IMR-90 (cell line): ENCODE data around the gene VAMP7. TPM values are rescaled to one million over a fixed set of nuclear protein-coding genes. Genes with fewer than 3 reads are reported as not detected.

Experiments
- ATAC-seq: fragments of 200-7000 bp; cut with Tn5 transposase; 2 replicates; pipeline ENCODE4 v1.9.1; 2020; ENCODE audit warnings: low read depth, mild to moderate bottlenecking, moderate library complexity
- BruUV-seq: library from RNA; stranded (reverse); fragments of 400-500 nt; replicated peaks from 2 replicates; lab custom pipeline; 2021; lab: Mats Ljungman, UMichigan
- CTCF ChIA-PET: fragments of 300-600 bp; formaldehyde crosslinking; extraction: SDS; loops from one replicate; lab custom pipeline; 2021; ENCODE audit warnings: antibody characterized with exemption; lab: Yijun Ruan, JAX
- POLR2A ChIA-PET: fragments of 300-600 bp; sonication (Branson Sonifier 250); formaldehyde crosslinking; loops from one replicate; lab custom pipeline; 2022; ENCODE audit warnings: antibody characterized with exemption; ENCODE audit not compliant: unreplicated experiment; lab: Charles Lee
- DNase-seq: peaks from one replicate; pipeline ENCODE4 v3.0.0; 2013
- H2AFZ ChIP-seq: replicated peaks from 2 replicates; pipeline ENCODE3; 2013; ENCODE audit warnings: low read length, mild to moderate bottlenecking; ENCODE audit not compliant: poor library complexity
- H2AK5ac ChIP-seq: 2 replicates; pipeline ENCODE4 v1.6.1; 2013; ENCODE audit warnings: low read depth, low read length, inconsistent platforms
- H2AK9ac ChIP-seq: replicated peaks from 2 replicates; pipeline ENCODE3; 2013; ENCODE audit warnings: mild to moderate bottlenecking, low read depth, low read length, moderate library complexity; ENCODE audit not compliant: poor library complexity
- H2BK120ac ChIP-seq: 2 replicates; pipeline ENCODE4 v1.6.1; 2013; ENCODE audit warnings: low read depth, low read length, inconsistent platforms
- H2BK15ac ChIP-seq: 3 replicates; pipeline ENCODE4 v1.6.1; 2013; ENCODE audit warnings: low read depth, low read length, inconsistent platforms
- H2BK20ac ChIP-seq: 2 replicates; pipeline ENCODE4 v1.6.1; 2013; ENCODE audit warnings: low read depth, mild to moderate bottlenecking, inconsistent platforms, low read length, moderate library complexity
- H2BK5ac ChIP-seq: 2 replicates; pipeline ENCODE4 v1.6.1; 2013; ENCODE audit warnings: mild to moderate bottlenecking, low read depth, low read length, inconsistent platforms; ENCODE audit not compliant: poor library complexity, severe bottlenecking
- H3K14ac ChIP-seq: replicated peaks from 2 replicates; pipeline ENCODE4 v1.6.1; 2013; ENCODE audit warnings: low read depth, low read length, inconsistent platforms
- H3K18ac ChIP-seq: 2 replicates; pipeline ENCODE4 v1.6.1; 2013; ENCODE audit warnings: low read depth, low read length, control low read depth
- H3K23ac ChIP-seq: 2 replicates; pipeline ENCODE4 v1.6.1; 2013; ENCODE audit warnings: low read depth, low read length, inconsistent platforms
- H3K27ac ChIP-seq: 2 replicates; pipeline ENCODE4 v1.5.1; 2013; ENCODE audit warnings: mild to moderate bottlenecking, control low read depth, low read length; ENCODE audit not compliant: insufficient read depth
- H3K27me3 ChIP-seq: 2 replicates; pipeline ENCODE4 v1.6.1; 2013; ENCODE audit warnings: low read length; ENCODE audit not compliant: control insufficient read depth, insufficient read depth
- H3K36me3 ChIP-seq: 2 replicates; pipeline ENCODE4 v1.6.1; 2013; ENCODE audit warnings: low read length, mixed read lengths; ENCODE audit not compliant: control insufficient read depth, insufficient read depth
- H3K4ac ChIP-seq: 2 replicates; pipeline ENCODE4 v1.6.1; 2013; ENCODE audit warnings: low read depth, low read length, inconsistent platforms
- H3K4me1 ChIP-seq: 2 replicates; pipeline ENCODE4 v1.6.1; 2013; ENCODE audit warnings: low read length, mixed read lengths; ENCODE audit not compliant: control insufficient read depth, insufficient read depth
- H3K4me2 ChIP-seq: 2 replicates; pipeline ENCODE4 v1.6.1; 2013; ENCODE audit warnings: low read depth, mild to moderate bottlenecking, control low read depth, low read length, moderate library complexity
- H3K4me3 ChIP-seq: 2 replicates; pipeline ENCODE4 v1.5.1; 2013; ENCODE audit warnings: low read depth, mild to moderate bottlenecking, control low read depth, low read length, moderate library complexity; ENCODE audit not compliant: insufficient read depth
- H3K56ac ChIP-seq: 2 replicates; pipeline ENCODE4 v1.6.1; 2013; ENCODE audit warnings: low read length, inconsistent platforms; ENCODE audit not compliant: insufficient read depth; ENCODE audit errors: extremely low read depth
- H3K79me1 ChIP-seq, 2 experiments: 2 replicates each; pipeline ENCODE4 v1.6.1; 2013; ENCODE audit warnings: low read length in 2 of 2, inconsistent platforms in 1 of 2, low read depth in 1 of 2
- H3K9ac ChIP-seq: 2 replicates; pipeline ENCODE4 v1.6.1; 2013; ENCODE audit warnings: low read depth, low read length, control low read depth
- H3K9me1 ChIP-seq: 2 replicates; pipeline ENCODE4 v1.6.1; 2013; ENCODE audit warnings: low read length, inconsistent platforms; ENCODE audit not compliant: insufficient read depth
- H3K9me3 ChIP-seq: 2 replicates; pipeline ENCODE4 v1.6.1; 2013; ENCODE audit warnings: low read length; ENCODE audit not compliant: control insufficient read depth, insufficient read depth
- H4K20me1 ChIP-seq: 2 replicates; pipeline ENCODE4 v1.6.1; 2013; ENCODE audit warnings: low read length, inconsistent platforms; ENCODE audit not compliant: insufficient read depth
- H4K5ac ChIP-seq: 2 replicates; pipeline ENCODE4 v1.6.1; 2013; ENCODE audit warnings: mild to moderate bottlenecking, low read depth, low read length, control low read depth
- H4K8ac ChIP-seq, 2 experiments: 2 replicates each; pipeline ENCODE4 v1.6.1; 2013; ENCODE audit warnings: low read depth in 2 of 2, low read length in 2 of 2, control low read depth in 1 of 2, inconsistent platforms in 1 of 2
- H4K91ac ChIP-seq: 2 replicates; pipeline ENCODE4 v1.6.1; 2013; ENCODE audit warnings: low read depth, low read length, inconsistent platforms; ENCODE audit not compliant: insufficient read depth
- BHLHE40 ChIP-seq: fragments of 150-350 bp; IDR thresholded peaks from 2 replicates; pipeline ENCODE4 v1.6.1; 2016; ENCODE audit warnings: mild to moderate bottlenecking, low read depth, low read length
- CHD1 ChIP-seq: IDR thresholded peaks from 2 replicates; pipeline ENCODE4 v1.6.1; 2012; ENCODE audit warnings: low read depth, low read length, improper control_type of control experiment
- CTCF ChIP-seq: conservative IDR thresholded peaks from 2 replicates; pipeline ENCODE4 v1.5.1; 2012; ENCODE audit warnings: mild to moderate bottlenecking, low read depth, low read length, improper control_type of control experiment
- FOS ChIP-seq: fragments of 150-350 bp; IDR thresholded peaks from 2 replicates; pipeline ENCODE4 v1.6.1; 2016; ENCODE audit warnings: low read depth, low read length
- MAFK ChIP-seq: IDR thresholded peaks from 2 replicates; pipeline ENCODE4 v1.6.1; 2012; ENCODE audit warnings: low read depth, low read length, improper control_type of control experiment
- MAZ ChIP-seq: IDR thresholded peaks from 2 replicates; pipeline ENCODE4 v1.6.1; 2012; ENCODE audit warnings: low read depth, mild to moderate bottlenecking, low read length, improper control_type of control experiment, moderate library complexity, borderline replicate concordance
- MXI1 ChIP-seq: IDR thresholded peaks from 2 replicates; pipeline ENCODE4 v1.6.1; 2012; ENCODE audit warnings: low read depth, mild to moderate bottlenecking, low read length, moderate library complexity, borderline replicate concordance
- NFE2L2 ChIP-seq: fragments of 150-350 bp; IDR thresholded peaks from 2 replicates; pipeline ENCODE4 v1.6.1; 2016; ENCODE audit warnings: low read depth, mild to moderate bottlenecking, low read length
- POLR2A ChIP-seq: IDR thresholded peaks from 2 replicates; pipeline ENCODE4 v1.6.1; 2012; ENCODE audit warnings: mild to moderate bottlenecking, low read depth, low read length
- RAD21 ChIP-seq: IDR thresholded peaks from 2 replicates; pipeline ENCODE4 v1.6.1; 2012; ENCODE audit warnings: low read length, improper control_type of control experiment
- SMC3 ChIP-seq: fragments of 150-350 bp; IDR thresholded peaks from 2 replicates; pipeline ENCODE4 v1.6.1; 2016; ENCODE audit warnings: low read depth, mild to moderate bottlenecking, antibody characterized with exemption, low read length, moderate library complexity
- USF2 ChIP-seq: fragments of 150-350 bp; IDR thresholded peaks from 2 replicates; pipeline ENCODE4 v1.6.1; 2017; ENCODE audit warnings: mild to moderate bottlenecking, antibody characterized with exemption, low read length, low read depth
- WGBS, 2 experiments: methylation state at CpG; one replicate each; pipeline versions ENCODE4 v1.1.5 to v1.1.7; 2013; ENCODE audit warnings: missing lambda C conversion rate in 2 of 2; ENCODE audit not compliant: insufficient read length in 1 of 2; ENCODE audit errors: extremely low coverage in 2 of 2; 5-methylcytosine and 5-hydroxymethylcytosine counted together
- dilution Hi-C: fragments of 300-500 bp; cut with HindIII; formaldehyde crosslinking; loops from one replicate; pipeline ENCODE4 v1.14.3; 2018; ENCODE audit warnings: low sequenced_read_pairs; ENCODE audit not compliant: unreplicated experiment
- in situ Hi-C: fragments of 300-500 bp; cut with MboI; formaldehyde crosslinking; loops from 3 replicates; pipeline ENCODE4 v1.14.3; 2019; ENCODE audit warnings: low sequenced_read_pairs, inconsistent platforms, mixed read lengths
- intact Hi-C: fragments of 100-400 bp; cut with micrococcal nuclease; formaldehyde crosslinking; loops from 2 replicates; pipeline ENCODE4 v1.10.0; 2022
- polyA plus RNA-seq, 3 experiments: library from polyadenylated mRNA; depleted of rRNA; stranded (reverse); fragments of >200 nt; gene quantifications; 2 replicates each; pipeline ENCODE4 v1.2.3, GENCODE V29; 2012; ENCODE audit warnings: low replicate concordance in 1 of 3
- total RNA-seq: library from RNA; depleted of rRNA; stranded (reverse); fragments of >200 nt; gene quantifications from 2 replicates; pipeline ENCODE4 v1.2.3, GENCODE V29; 2012

VAMP7 gene
- total and polyA plus RNA-seq, 2 of the 4 experiments (the other 2 are of a cell fraction), result 21.7 to 39.1 TPM

GRCh38 chrX:155873188-155873587 lies 8.0 kb upstream of the VAMP7 start:
- WGBS, 2 experiments, result no CpG with 5 or more reads among the region's 5 CpGs
- TF ChIP-seq USF2 (no peak), RAD21 (no peak), POLR2A (no peak), NFE2L2 (no peak), BHLHE40 (no peak), FOS (no peak), MXI1 (no peak), CHD1 (no peak), SMC3 (no peak), MAFK (no peak), MAZ (no peak), CTCF (no peak)
- Histone ChIP-seq H2BK120ac (no peak overlapping the region), H3K18ac (no peak overlapping the region), H3K79me1 (no peaks in the 10 kb centered on the region), H3K4me1 (no peaks in the 10 kb centered on the region), H2BK20ac (no peak overlapping the region), H3K9me3 (no peaks in the 10 kb centered on the region), H3K23ac (no peak overlapping the region), H3K4ac (no peak overlapping the region), H3K56ac (no peak overlapping the region), H3K36me3 (no peaks in the 10 kb centered on the region), H4K5ac (no peak overlapping the region), H3K9me1 (no peaks in the 10 kb centered on the region), H2BK5ac (no peak overlapping the region), H3K27me3 (no peaks in the 10 kb centered on the region), H4K8ac (no peak overlapping the region), H2BK15ac (no peak overlapping the region), H3K27ac (no peak overlapping the region), H4K91ac (no peak overlapping the region), H3K14ac (no peak overlapping the region), H2AK9ac (no peak overlapping the region), H4K20me1 (no peaks in the 10 kb centered on the region), H2AK5ac (no peak overlapping the region), H2AFZ (no peak overlapping the region), H3K9ac (no peak overlapping the region), H3K4me3 (no peak overlapping the region), H3K4me2 (no peak overlapping the region)
- in situ Hi-C loops, result no loop called here
- BruUV-seq, result no TSS peak
- dilution Hi-C loops, result no loop called here
- ChIA-PET CTCF (no interaction called here), POLR2A (no interaction called here)
- ATAC-seq (no peak), DNase-seq (no peak)
- intact Hi-C loops, result no loop called here
